AG04449 (cell line): ENCODE results near the gene NRDC.

Source experiments
- CTCF ChIA-PET: fragments of 350-600 bp; formaldehyde crosslinking; extraction: SDS; loops from one replicate; lab custom pipeline; 2021; ENCODE audit warnings: antibody characterized with exemption; lab: Yijun Ruan, JAX
- POLR2A ChIA-PET: fragments of 400-600, 350-600 bp; formaldehyde crosslinking; extraction: SDS; loops from one replicate; lab custom pipeline; 2020; ENCODE audit warnings: antibody characterized with exemption, inconsistent platforms; lab: Yijun Ruan, JAX
- DNase-seq: peaks from one replicate; pipeline ENCODE4 v3.0.0-alpha.2; 2010; ENCODE audit warnings: low read depth, low spot score
- H3K4me3 ChIP-seq: 2 replicates; pipeline ENCODE4 v1.5.1; 2011; ENCODE audit warnings: low read depth, mild to moderate bottlenecking, control low read depth, low read length
- CTCF ChIP-seq: IDR thresholded peaks from one replicate; pipeline ENCODE4 v1.5.1; 2011; ENCODE audit warnings: mild to moderate bottlenecking, moderate library complexity, low read length, control low read depth, inconsistent platforms; ENCODE audit not compliant: insufficient read depth; ENCODE audit errors: missing control alignments

Gene NRDC

GRCh38 chr1:51910221-51911000 is 31.9 kb upstream of the NRDC start:
- CTCF ChIA-PET = interaction anchor here (1.9 to 5.4 kb wide), 2 partner anchors 12 to 14 kb away, joined by 7 to 30 read pairs; no protein-coding TSS in a partner anchor
- no peak for TF ChIP-seq CTCF
- DNase-seq = no peak
- POLR2A ChIA-PET = no interaction called here
- no peak overlapping the region for H3K4me3 ChIP-seq

- H3K4me3 ChIP-seq = no peak overlapping the region
- POLR2A ChIA-PET = no interaction called here
- TF ChIP-seq CTCF = no peak
- CTCF ChIA-PET = interaction anchor here (4.6 kb wide), 1 partner anchor 11 kb away, joined by 35 read pairs; no protein-coding TSS in a partner anchor
- DNase-seq = no peak
Observed at GRCh38 chr1:51908499-51908898, 30.0 kb upstream of the NRDC start.

GRCh38 chr1:51907079-51907702 is 28.7 kb upstream of the NRDC start:
- POLR2A ChIA-PET = interaction anchor here (1.3 to 1.9 kb wide), 2 partner anchors 10 to 17 kb away, joined by 5 read pairs; no protein-coding TSS in a partner anchor
- CTCF ChIA-PET = interaction anchor here (1.1 to 4.6 kb wide), 3 partner anchors 10 to 40 kb away, joined by 3 to 35 read pairs (median 4); no protein-coding TSS in a partner anchor
- no peak for DNase-seq
- H3K4me3 ChIP-seq = no peak overlapping the region
- no peak for TF ChIP-seq CTCF

GRCh38 chr1:51906306-51907078 is 28.0 kb upstream of the NRDC start:
- H3K4me3 ChIP-seq = no peak overlapping the region
- ChIA-PET POLR2A (interaction anchor here (1.3 to 1.9 kb wide), 2 partner anchors 9 to 18 kb away, joined by 5 read pairs; no protein-coding TSS in a partner anchor), CTCF (interaction anchor here (1.1 to 4.6 kb wide), 3 partner anchors 9 to 40 kb away, joined by 3 to 35 read pairs (median 4); no protein-coding TSS in a partner anchor)
- DNase-seq = no peak
- TF ChIP-seq CTCF = no peak

GRCh38 chr1:51902456-51902855 is 23.9 kb upstream of the NRDC start:
- CTCF ChIA-PET = interaction anchor here (1.2 to 3.6 kb wide), 2 partner anchors 16 to 23 kb away, joined by 3 to 19 read pairs; no protein-coding TSS in a partner anchor
- TF ChIP-seq CTCF = no peak

More at GRCh38 chr1:51902456-51902855, 23.9 kb upstream of the NRDC start:
- POLR2A ChIA-PET = interaction anchor here (0.6 kb wide), 1 partner anchor 414 kb away, joined by 3 read pairs; no protein-coding TSS in a partner anchor
- DNase-seq = no peak
- no peak overlapping the region for H3K4me3 ChIP-seq
